Dermis microvascular lymphatic vessel endothelial cell (primary cell): ENCODE measurements around the gene FLAD1. TPM values are rescaled to one million over a fixed set of nuclear protein-coding genes. Genes with fewer than 3 reads are reported as not detected.

Experiments
- DNase-seq, 2 donors: peaks; one replicate each; pipeline versions ENCODE4 v3.0.0 to v3.0.0-alpha.2; 2010; ENCODE audit warnings: low read depth in 2 of 2
- total RNA-seq: library from RNA; depleted of rRNA; stranded (reverse); fragments of >200 nt; gene quantifications from 2 replicates; pipeline ENCODE4 v1.2.1, GENCODE V29; 2014

Gene FLAD1
- total RNA-seq, 1 donor from 2014 or later, result 17.1 TPM

DNA sequence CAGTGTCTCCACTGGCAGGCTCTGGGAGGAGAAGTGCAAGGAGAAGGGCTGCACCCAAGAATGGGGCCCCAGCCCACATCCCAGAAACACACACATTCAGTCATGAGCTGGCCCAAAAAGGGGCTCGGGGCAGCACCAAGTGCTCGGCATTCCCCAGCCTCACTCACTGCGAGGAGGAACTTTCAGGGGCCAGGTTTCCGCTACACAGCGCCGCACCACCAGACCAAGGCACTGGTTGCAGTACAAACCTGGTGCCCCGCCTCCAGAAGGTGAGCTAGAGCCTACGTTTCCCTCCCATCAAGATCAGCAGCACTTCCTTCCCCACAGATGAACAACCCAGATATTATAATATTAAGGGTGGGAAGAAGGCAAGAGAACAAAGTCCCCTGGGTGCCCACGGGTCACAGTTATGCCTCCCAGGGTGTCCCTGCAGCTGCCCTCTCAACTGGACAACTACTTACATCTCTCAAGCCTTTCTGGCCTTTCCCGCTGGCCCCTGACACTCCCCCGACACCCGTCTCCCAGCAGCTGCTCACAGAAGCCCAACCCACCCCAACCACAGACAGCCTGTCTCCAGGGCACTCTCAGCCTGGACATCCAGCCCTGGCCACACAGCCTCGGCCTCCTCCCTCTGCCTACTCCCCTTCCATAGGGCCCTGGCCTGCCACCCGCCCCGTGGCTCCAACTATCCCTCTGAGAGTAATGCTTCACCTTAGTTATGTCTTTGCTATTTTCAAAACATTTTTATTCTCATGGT is 31.1 kb upstream of the FLAD1 start:
- no peak for DNase-seq

DNA sequence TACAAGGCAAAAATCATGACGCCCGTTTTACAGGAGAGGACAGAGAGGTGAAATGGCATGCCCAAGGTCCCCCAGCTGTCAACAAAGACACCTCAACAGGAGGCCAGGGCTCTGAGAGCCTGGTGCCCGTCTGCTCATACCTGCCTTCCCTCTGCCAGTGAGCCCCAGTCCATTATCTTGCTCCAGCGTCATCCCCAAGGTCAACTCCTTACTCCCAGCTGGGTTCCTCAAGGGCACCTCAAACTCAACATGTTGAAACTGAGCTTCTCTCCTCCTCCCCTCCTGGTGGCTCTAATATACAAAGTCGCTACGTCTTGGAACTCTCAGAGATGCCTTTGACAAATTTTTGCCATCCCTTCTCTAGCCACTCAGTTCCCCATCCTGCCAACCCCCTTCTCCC is 30.5 kb upstream of the FLAD1 start:
- DNase-seq, result no peak

DNA sequence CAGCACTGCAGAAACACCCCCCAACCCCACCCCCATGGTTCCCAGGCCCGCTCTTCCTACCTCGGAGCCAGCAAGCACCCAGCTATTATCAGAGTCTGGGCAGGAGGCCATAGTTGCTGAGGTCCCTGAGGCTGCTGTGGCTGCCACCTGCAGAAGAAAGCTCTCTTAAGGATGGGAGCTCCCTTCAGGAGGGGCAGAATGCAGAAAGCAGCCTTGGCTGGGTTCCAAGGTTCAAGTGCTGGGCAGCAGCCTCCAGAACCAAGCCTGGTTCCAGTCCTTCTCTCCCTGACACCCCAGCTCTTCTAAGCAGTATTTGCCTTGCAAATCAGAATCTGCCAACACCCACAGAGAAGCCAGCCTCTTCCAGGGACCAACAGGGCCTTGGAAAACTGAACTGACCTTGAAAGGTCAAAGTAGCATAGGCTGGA is 29.5 kb upstream of the FLAD1 start:
- DNase-seq, result no peak

- no peak for DNase-seq
These were observed 28.6 kb upstream of the FLAD1 start for GRCh38 chr1:154954541-154954940.

- peak; percentile 92 to 95 for DNase-seq
These were observed 28.0 kb upstream of the FLAD1 start for GRCh38 chr1:154955039-154955717.

- peak; percentile 91 to 92 for DNase-seq
These were observed 27.2 kb upstream of the FLAD1 start, which contains the start of gene PBXIP1 for GRCh38 chr1:154955718-154956543. TSS of gene PBXIP1 (minus strand) at chr1:154956099. CDS start at chr1:154953721, 2,378 bp downstream.

DNA sequence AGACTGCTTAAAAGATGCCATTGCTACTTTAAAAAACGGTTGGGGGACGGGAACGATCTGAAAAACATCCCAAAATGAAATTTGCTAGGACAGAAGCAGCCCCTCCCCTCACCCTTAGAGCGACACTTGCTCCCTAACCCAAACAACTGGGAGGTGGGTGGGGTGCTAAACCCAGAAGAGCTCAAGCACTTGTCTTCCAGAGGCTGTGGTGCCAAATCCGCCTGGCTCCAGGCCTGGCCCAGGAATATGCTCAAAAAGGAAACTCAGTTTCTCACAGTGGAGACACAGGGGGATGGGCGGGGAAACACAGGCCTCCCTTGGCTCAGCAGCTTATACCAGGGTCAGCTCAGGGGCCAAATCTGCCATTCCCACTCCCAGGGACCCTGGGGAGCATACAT is 26.6 kb upstream of the FLAD1 start:
- no peak for DNase-seq

DNA sequence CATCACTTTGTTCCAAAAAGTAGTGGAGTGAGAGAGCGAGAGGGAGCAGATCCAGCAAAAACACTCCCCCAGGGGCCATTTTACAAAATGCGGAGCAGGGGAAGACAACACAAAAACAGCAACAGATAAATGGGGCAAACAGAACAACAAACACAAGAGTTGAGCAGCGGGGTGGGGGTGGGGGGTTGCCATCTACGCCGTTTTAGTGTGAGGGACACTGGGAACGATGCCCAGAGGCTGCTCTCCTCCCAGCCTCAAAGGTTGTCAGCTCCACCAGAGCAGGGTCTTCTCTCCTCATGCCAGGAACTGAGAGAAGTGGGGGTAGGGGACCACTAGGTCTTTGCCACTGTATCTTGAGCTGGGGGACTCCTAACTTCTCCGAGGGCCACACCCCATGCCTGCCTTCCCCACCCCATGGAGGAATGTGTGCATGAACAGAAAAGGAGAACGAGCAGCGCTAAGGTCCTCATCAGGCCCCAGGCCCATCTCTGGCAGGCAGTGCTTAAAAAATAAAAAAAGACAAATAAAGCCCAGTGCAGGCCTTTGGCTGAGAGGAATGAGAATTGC is 26.0 kb upstream of the FLAD1 start:
- no peak for DNase-seq

DNA sequence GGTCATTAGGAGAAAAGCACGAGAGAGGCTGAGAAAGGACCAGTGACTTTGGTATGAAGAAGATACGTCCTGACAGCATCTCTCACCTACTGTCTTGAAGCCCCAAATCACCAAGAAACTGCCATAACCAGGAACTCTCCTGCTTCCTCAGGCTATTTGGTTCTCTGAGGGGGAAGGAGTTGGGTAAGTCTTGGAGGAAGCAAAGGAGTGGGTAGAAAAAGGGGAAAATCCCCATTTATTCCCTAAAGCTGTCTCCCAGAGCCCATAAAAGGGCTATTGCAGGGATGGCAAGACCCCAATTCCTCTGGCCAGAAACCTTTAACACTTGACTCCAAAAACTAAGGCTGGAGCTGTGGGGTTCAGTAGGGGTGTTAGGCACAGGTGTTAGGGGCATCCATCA is 25.1 kb upstream of the FLAD1 start:
- DNase-seq, result no peak

DNA sequence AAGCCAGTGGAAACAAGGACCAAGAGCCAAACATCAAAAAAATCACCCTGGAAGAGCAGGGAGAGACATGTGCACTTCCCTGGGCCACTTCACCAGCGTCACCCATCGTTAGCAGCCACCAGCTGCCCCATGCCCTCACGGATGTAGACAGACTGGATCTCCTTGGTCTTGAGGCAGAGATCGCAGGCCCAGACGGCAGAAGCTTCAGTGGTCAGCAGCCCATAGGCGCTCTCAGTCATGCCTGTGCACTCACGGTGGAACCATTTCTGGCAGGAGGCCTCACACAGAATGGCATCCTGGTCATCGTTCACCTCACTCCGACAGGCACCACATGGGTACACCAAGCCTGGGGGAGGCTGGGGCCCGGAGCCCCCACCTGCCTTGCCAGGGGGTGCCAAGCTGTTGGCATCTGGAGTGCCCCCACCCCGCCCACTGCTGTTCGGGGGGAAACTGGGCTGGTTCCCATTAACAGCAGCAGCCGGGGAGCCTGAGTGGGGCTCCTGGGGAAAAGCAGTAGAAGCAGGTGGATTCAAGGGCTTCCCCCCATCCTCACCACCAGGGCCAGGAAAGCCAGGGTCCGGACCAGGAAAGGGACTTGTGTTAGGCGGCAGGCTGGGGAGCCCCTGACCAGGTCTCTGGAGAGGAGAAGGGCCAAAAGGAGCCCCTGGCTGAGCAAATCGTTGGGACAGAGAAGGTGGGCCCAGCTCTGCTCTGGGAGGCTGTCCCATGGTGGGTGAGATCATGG is 24.3 kb upstream of the FLAD1 start:
- no peak for DNase-seq

DNA sequence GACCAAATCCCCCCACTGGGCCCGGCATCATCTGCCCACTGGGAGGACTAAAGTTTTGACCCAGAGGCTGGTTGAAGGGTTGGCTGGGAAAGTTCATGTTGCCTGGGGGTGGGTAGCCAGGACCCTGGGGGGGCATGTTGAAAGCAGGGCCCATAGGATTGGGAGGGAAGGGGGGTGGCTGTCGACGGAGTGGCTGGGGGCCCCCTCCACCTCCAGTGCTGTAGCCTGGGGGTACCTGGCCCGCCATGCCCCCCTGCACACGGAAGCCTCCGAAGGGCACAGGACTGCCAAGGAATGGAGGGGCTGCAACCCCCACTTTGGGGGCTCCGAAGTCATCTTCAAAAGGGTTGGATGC is 23.7 kb upstream of the FLAD1 start:
- no peak for DNase-seq

- no peak for DNase-seq
These were observed 22.6 kb upstream of the FLAD1 start for GRCh38 chr1:154960446-154961136.

GRCh38 chr1:154961207-154962155 is 21.7 kb upstream of the FLAD1 start, which contains the start of gene PYGO2:
TSS of gene PYGO2 (minus strand) at chr1:154961782. CDS start at chr1:154961576, 206 bp downstream.
- peak; percentile 52 to 82 for DNase-seq

DNA sequence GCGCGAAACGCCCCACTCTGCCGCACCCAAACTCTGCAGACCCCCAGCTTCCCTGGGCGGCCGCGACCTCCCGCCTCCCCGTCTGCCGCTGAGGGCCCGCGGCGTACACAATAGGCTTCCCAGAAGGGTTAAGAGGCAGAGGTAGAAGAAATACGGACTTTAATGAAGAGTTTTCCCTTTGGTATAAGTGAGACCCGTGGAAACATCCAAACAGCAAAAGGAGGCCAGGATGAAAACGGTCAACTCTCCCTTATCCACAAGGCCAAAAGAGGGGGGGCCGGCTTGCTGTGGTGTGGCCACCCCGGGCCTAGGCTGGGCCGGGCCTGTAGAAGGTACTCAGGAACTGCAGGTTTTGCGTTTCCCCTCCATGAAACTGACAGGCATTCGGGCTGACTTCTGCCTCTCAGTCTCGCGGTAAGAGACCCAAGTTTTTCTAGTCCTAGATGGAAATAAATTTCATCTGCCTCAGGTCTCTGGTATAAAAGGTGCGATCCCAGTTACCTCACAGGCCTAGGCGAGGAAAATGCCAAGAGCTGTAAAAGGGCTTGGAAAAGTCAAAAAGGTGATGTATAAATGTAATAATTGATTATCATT is 20.9 kb upstream of the FLAD1 start:
- no peak for DNase-seq

GRCh38 chr1:154962795-154963330 is 20.3 kb upstream of the FLAD1 start:
- DNase-seq, result no peak

DNA sequence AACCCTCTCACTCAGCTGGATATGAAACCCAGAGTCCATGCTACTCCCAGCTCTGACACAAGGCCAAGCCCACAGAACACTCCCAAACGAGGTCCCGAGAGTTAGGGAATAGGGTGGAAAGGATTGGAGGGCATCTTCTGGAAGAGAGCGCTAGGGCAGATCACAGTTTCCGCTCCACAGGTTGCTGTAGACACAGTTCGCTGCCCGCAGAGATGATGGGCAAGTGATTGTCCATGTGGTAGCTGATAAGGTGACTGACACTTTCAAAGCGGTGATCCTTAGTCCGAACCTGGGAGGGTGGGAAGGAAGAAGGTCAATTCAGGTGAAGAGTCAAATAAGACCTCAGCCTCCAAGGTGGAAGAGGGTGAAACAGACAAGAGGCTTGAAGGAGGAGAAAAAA is 19.5 kb upstream of the FLAD1 start:
- no peak for DNase-seq

- no peak for DNase-seq
These were observed 18.8 kb upstream of the FLAD1 start for GRCh38 chr1:154964359-154964758.

DNA sequence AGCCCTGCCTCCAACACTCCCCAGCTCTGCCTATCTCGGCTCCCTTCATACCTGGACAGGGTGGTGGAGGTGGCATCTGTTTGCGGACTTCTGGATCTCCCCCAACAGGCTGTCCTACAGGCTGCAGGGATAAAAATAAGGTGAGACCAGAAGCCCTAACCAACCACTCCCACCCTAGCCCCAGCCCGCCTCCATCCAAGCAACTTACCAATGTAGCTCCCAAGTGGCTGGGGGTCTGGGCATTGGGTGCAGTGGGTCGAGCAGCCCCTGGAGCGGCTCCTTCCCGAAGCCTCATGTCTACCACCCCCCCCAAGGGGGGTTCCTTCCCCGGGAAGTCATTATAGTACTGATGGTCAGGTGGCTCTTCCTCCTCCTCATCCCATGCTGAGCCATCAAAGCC is 17.0 kb upstream of the FLAD1 start:
- DNase-seq, result no peak
